ENCODE results near the gene FILIP1L.
A peak's percentile ranks its signal among the peaks of the same experiment; 100 is the strongest.

FILIP1L gene

DNA sequence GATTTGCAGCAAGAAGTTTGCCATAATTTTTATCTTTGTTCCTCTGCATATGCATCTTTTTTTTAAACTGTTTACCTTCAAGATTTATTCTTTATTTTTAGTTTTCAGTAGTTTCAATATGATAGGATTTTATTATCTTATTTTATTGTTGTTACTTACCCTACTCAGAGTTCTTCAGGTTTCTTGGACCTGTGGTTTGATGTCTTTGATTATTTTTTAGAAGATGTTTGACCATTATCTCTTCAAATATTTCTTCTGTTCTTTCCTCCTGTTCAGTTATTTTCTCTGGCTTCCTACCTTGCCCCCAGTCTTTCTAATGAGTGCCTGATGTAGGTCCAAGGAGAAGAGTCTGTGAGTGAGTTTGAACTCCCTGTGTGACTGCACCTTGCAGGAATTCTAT is 137.7 kb downstream of the FILIP1L start:
- Histone ChIP-seq H3K27me3 (ENCODE audit: control insufficient read depth, insufficient read depth, low read length) (no peaks in the 10 kb centered on the region), H3K9me3 (replicated peaks; ENCODE audit: low read length) (no peaks in the 10 kb centered on the region), H3K4me1 (ENCODE audit: control insufficient read depth, insufficient read depth, low read length) (peaks cover 7% of the 10 kb centered on the region), H3K4me2 (ENCODE audit: low read length) (no peak overlapping the region), H3K36me3 (ENCODE audit: insufficient read depth, low read length) (no peaks in the 10 kb centered on the region), H3K9ac (ENCODE audit: low read depth, low read length) (no peak overlapping the region), H3K4me3 (ENCODE audit: low read length) (no peak overlapping the region)

DNA sequence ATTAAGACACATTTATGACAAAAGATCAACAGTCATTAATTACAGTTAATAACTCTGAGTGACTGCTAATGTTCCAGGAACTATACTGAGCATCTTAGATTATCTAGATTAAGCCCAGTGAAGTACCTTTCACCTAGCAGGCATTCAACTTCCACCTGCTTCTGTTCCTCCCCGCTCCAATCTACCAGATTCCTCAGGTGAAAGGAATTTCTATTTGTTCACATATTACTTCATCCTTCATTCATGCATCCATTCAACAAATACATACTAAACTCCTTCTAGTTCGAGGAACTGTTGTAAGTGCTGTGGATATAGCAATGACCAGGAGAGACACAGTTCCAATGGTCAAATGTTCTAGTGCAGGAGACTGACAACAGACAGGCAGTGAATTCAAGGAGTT is 139.3 kb downstream of the FILIP1L start:
- H3K4me3 ChIP-seq (ENCODE audit: low read length) = no peak overlapping the region
- no peak overlapping the region for H3K4me2 ChIP-seq (ENCODE audit: low read length)
- H3K9ac ChIP-seq (ENCODE audit: low read depth, low read length) = no peak overlapping the region
- H3K4me1 ChIP-seq (ENCODE audit: control insufficient read depth, insufficient read depth, low read length) = peaks cover 7% of the 10 kb centered on the region
- H3K36me3 ChIP-seq (ENCODE audit: insufficient read depth, low read length) = no peaks in the 10 kb centered on the region
- no peaks in the 10 kb centered on the region for H3K27me3 ChIP-seq (ENCODE audit: control insufficient read depth, insufficient read depth, low read length)
- H3K9me3 ChIP-seq (replicated peaks; ENCODE audit: low read length) = no peaks in the 10 kb centered on the region

DNA sequence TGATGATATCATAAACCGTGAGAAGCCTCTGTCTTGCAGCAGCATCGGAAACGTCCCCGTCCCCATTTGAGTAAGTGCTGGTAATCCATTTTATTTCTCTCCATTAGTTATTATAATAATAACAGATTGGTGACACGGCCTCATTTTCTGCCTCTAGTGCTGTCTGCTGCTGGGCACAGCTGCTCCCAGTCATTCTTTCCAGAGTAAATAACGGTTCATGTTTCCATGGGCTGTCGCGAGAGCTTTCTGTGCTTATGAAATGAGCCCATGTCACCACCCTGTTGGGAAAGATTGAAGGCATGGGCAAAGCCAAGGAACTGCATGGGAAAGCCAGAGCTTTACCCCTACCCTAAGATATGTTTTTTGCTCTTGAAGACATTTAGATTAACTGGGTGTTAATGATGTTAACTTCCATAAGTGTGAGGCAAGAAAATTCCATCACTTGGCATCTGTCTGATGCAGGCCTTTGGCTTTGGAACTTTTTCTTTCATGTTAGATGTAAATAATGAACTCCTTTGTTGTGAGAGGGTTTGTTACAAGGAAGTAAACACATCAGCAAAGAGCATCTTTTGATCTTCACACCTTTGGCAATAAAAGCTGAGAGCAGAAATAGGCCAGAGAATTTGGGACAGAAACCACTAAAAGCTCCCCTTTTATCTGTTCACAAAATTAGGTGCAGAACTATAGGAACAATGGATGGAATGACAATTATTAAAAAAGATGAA is 141.8 kb downstream of the FILIP1L start:
- Histone ChIP-seq H3K4me2 (ENCODE audit: low read length) (no peak overlapping the region), H3K27me3 (ENCODE audit: control insufficient read depth, insufficient read depth, low read length) (no peaks in the 10 kb centered on the region), H3K4me1 (ENCODE audit: control insufficient read depth, insufficient read depth, low read length) (peaks cover 7% of the 10 kb centered on the region), H3K36me3 (ENCODE audit: insufficient read depth, low read length) (no peaks in the 10 kb centered on the region), H3K9me3 (replicated peaks; ENCODE audit: low read length) (no peaks in the 10 kb centered on the region), H3K4me3 (ENCODE audit: low read length) (no peak overlapping the region), H3K9ac (ENCODE audit: low read depth, low read length) (no peak overlapping the region)

DNA sequence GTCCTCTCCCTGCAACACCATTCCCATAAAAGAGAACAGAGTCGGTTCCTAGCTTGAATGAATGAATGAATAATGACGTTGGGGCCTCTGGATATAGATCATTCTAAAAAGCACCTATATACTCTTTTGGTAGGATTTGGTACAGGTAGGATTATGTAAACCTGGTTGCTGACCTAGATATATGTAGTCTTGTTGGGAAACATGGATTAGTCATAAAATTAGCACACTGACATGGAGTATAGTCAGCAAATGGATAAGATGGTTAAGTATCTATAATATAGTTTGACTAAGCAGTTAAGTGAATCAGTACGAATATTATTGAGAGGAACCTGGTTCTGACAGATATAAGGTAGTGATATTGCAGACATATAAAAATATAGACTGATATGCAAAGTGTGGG is 142.5 kb downstream of the FILIP1L start:
- H3K9me3 ChIP-seq (replicated peaks; ENCODE audit: low read length) = no peaks in the 10 kb centered on the region
- H3K36me3 ChIP-seq (ENCODE audit: insufficient read depth, low read length) = no peaks in the 10 kb centered on the region
- peaks cover 7% of the 10 kb centered on the region for H3K4me1 ChIP-seq (ENCODE audit: control insufficient read depth, insufficient read depth, low read length)
- no peak overlapping the region for H3K4me3 ChIP-seq (ENCODE audit: low read length)
- H3K4me2 ChIP-seq (ENCODE audit: low read length) = no peak overlapping the region
- no peaks in the 10 kb centered on the region for H3K27me3 ChIP-seq (ENCODE audit: control insufficient read depth, insufficient read depth, low read length)
- no peak overlapping the region for H3K9ac ChIP-seq (ENCODE audit: low read depth, low read length)

DNA sequence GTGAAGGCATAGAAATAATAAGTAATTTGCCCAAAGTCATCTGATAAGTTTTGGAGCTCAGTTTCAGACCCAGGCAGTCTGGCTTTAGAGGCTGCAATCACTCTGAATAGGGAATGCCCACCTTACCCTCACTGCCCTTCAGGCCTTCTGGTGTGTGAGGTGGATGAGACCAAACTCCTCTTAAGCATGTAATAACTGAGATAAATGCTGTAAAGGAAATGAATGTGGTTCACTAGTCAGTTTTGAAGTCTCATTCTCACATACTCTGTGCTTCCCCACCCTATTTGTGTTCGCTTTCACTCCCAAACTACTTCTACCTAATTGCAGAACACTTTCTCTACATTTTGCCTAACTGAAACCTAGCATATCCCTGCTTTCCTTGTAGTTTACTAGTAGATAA is 144.1 kb downstream of the FILIP1L start:
- H3K4me1 ChIP-seq (ENCODE audit: control insufficient read depth, insufficient read depth, low read length) = peaks cover 17% of the 10 kb centered on the region
- no peak overlapping the region for H3K9ac ChIP-seq (ENCODE audit: low read depth, low read length)
- no peak overlapping the region for H3K4me2 ChIP-seq (ENCODE audit: low read length)
- no peaks in the 10 kb centered on the region for H3K9me3 ChIP-seq (replicated peaks; ENCODE audit: low read length)
- no peak overlapping the region for H3K4me3 ChIP-seq (ENCODE audit: low read length)
- no peaks in the 10 kb centered on the region for H3K27me3 ChIP-seq (ENCODE audit: control insufficient read depth, insufficient read depth, low read length)
- H3K36me3 ChIP-seq (ENCODE audit: insufficient read depth, low read length) = no peaks in the 10 kb centered on the region

DNA sequence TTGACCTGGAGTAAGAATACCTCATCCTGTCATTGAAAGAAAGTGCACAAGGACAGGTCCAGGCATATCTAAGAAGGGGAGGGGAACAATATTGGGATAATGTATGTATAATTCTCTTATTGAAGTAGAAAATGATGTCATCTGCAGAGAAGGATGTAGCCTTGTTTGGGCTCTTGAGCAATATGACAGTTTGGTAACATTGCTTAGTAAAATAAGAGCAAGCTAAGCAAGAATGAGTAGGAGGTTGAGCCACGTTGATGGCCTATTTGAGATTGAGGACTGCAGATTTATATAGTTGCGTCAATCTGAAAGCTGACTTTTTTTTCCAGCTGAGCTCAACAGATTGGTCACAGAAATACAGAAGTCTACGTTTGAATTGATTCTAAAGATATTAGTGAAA is 145.2 kb downstream of the FILIP1L start:
- no peaks in the 10 kb centered on the region for H3K9me3 ChIP-seq (replicated peaks; ENCODE audit: low read length)
- H3K9ac ChIP-seq (ENCODE audit: low read depth, low read length) = no peak overlapping the region
- no peaks in the 10 kb centered on the region for H3K36me3 ChIP-seq (ENCODE audit: insufficient read depth, low read length)
- H3K27me3 ChIP-seq (ENCODE audit: control insufficient read depth, insufficient read depth, low read length) = no peaks in the 10 kb centered on the region
- no peak overlapping the region for H3K4me3 ChIP-seq (ENCODE audit: low read length)
- H3K4me1 ChIP-seq (ENCODE audit: control insufficient read depth, insufficient read depth, low read length) = peaks cover 25% of the 10 kb centered on the region
- no peak overlapping the region for H3K4me2 ChIP-seq (ENCODE audit: low read length)

DNA sequence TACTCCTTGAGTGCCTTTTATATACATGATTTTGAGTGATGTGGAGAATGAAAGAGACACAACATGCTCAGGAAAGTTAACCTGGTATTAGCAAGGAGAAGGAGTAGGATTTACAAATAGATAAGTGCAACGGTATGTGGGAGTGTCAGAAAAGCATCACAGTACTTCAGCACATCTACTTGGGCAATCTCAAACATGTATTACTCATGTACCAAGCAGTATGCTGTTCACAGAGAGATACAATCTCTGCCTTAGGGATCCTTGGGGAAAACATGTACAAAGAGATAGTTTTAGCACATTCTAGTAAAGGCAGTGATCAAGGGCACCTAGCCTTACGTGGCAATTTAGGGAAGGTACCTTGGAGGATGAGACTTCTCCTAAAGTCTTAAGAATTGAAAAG is 146.5 kb downstream of the FILIP1L start:
- H3K4me1 ChIP-seq (ENCODE audit: control insufficient read depth, insufficient read depth, low read length) = peaks cover 30% of the 10 kb centered on the region
- H3K36me3 ChIP-seq (ENCODE audit: insufficient read depth, low read length) = no peaks in the 10 kb centered on the region
- no peaks in the 10 kb centered on the region for H3K9me3 ChIP-seq (replicated peaks; ENCODE audit: low read length)
- no peak overlapping the region for H3K4me2 ChIP-seq (ENCODE audit: low read length)
- H3K27me3 ChIP-seq (ENCODE audit: control insufficient read depth, insufficient read depth, low read length) = no peaks in the 10 kb centered on the region
- H3K4me3 ChIP-seq (ENCODE audit: low read length) = no peak overlapping the region
- no peak overlapping the region for H3K9ac ChIP-seq (ENCODE audit: low read depth, low read length)

DNA sequence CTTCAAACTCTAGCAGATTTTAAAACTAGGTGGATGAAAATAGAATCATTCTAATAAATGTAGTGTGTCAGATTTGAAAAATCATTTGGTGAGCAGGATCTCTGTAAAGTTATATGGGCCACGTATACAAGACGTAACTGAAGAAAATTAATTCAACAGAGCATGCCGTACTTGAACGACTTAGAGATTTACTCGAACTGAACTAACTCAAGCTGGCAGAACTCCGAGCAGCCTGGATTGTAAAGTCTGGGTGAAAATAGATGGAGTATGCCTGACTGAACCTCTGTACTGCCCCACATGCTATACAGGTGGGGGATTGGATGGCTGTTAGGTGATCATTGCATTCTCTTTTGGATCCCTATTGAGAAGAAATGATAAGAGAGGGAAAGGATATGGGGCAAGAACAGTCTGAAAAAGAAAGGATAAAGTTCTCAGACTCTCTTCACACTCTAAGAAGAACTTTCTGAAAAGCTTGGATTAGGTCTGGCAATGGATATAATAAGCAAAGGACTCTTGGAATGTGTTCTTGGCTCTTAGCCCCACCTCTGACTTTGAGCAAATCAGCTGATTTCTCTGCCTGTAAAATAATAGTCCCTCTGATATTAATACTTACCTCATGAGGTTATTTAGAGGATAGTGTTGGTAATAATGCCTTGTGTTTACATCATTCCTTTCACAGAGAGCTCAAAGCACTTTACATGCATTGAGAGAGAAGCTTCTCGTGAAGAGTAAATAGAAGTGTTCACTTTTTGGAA is 147.5 kb downstream of the FILIP1L start:
- Histone ChIP-seq H3K27me3 (ENCODE audit: control insufficient read depth, insufficient read depth, low read length) (no peaks in the 10 kb centered on the region), H3K9me3 (replicated peaks; ENCODE audit: low read length) (no peaks in the 10 kb centered on the region), H3K4me3 (ENCODE audit: low read length) (no peak overlapping the region), H3K4me2 (ENCODE audit: low read length) (no peak overlapping the region), H3K36me3 (ENCODE audit: insufficient read depth, low read length) (no peaks in the 10 kb centered on the region), H3K9ac (ENCODE audit: low read depth, low read length) (no peak overlapping the region), H3K4me1 (ENCODE audit: control insufficient read depth, insufficient read depth, low read length) (peaks cover 29% of the 10 kb centered on the region)

DNA sequence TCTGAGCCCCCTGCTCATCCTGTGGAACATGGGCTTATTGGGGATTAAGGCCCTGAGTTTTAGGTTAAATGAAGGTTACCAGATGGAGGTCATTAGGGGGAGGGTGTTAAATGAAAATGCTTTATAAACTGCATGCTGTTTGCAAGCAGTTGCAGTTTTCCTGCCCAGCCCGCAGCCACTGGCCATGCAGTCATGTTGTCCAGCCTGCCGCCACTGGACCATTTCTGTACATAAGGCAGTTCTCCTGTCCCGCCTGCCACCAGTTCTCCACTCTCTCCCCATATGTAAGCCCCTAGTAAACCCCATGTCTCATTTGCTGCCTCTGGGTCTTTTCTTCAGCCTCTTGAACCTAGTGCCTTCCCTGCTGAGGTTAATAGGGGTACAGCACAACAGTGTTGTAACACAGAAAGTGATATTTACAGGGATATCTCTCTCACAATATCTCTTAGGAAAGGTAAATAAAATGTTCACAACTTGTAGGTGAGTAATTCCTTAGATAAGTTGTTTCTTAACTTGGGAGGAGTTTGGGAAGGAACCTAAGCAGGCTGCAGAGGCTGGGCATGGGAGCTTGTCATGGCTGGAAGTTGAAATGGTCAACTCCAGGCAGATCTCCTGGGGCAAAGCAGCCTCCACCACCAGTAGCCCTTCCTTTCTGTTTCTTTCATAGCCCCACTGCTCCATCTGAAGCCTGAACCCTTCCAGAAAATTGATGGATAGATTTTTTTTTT is 148.5 kb downstream of the FILIP1L start:
- no peaks in the 10 kb centered on the region for H3K27me3 ChIP-seq (ENCODE audit: control insufficient read depth, insufficient read depth, low read length)
- no peak overlapping the region for H3K9ac ChIP-seq (ENCODE audit: low read depth, low read length)
- H3K4me3 ChIP-seq (ENCODE audit: low read length) = no peak overlapping the region
- H3K36me3 ChIP-seq (ENCODE audit: insufficient read depth, low read length) = no peaks in the 10 kb centered on the region
- H3K9me3 ChIP-seq (replicated peaks; ENCODE audit: low read length) = no peaks in the 10 kb centered on the region
- H3K4me2 ChIP-seq (ENCODE audit: low read length) = no peak overlapping the region
- H3K4me1 ChIP-seq (ENCODE audit: control insufficient read depth, insufficient read depth, low read length) = peaks cover 29% of the 10 kb centered on the region

DNA sequence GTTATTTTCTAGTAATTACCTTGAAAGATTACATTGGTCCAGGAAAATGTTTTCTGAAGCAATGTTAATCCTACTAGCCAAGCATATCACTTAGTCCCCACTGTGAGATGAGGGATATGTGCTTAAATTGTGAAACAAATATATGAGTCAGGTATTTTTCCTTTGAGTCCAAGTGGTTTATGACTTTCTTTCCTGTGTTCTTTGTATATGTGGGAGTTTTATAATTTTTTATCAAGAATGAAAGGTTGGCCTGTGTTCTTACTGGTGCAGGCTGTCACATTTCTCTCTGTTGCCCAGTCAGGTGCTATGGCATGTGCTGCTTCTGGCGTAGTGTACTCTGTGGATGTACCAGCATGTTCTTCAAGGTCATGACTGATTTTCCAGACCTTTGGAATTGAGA is 149.2 kb downstream of the FILIP1L start:
- H3K36me3 ChIP-seq (ENCODE audit: insufficient read depth, low read length) = no peaks in the 10 kb centered on the region
- H3K27me3 ChIP-seq (ENCODE audit: control insufficient read depth, insufficient read depth, low read length) = no peaks in the 10 kb centered on the region
- peaks cover 29% of the 10 kb centered on the region for H3K4me1 ChIP-seq (ENCODE audit: control insufficient read depth, insufficient read depth, low read length)
- H3K4me3 ChIP-seq (ENCODE audit: low read length) = no peak overlapping the region
- H3K9me3 ChIP-seq (replicated peaks; ENCODE audit: low read length) = no peaks in the 10 kb centered on the region
- no peak overlapping the region for H3K4me2 ChIP-seq (ENCODE audit: low read length)
- no peak overlapping the region for H3K9ac ChIP-seq (ENCODE audit: low read depth, low read length)

DNA sequence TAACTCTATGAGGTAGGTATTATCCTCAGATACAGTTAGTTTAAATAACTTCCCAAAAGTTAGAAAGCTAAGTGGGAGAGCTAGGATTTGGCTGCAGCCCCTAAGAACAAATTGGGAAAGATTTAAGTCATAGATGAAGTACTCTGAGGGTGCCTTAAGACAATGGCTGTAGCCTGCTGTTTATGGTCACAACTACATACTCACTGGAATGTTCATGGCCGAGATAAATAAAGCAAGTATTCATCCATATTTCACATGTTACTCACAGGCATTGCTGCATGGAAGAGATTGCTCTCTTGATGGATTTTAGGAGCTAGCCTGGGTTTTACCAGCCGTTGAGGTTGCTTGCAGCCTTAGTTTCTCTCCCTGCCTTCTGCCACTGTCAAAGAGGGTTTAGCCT is 151.6 kb downstream of the FILIP1L start:
- H3K9ac ChIP-seq (ENCODE audit: low read depth, low read length) = peak overlapping the region; percentile 16
- no peaks in the 10 kb centered on the region for H3K9me3 ChIP-seq (replicated peaks; ENCODE audit: low read length)
- H3K4me1 ChIP-seq (ENCODE audit: control insufficient read depth, insufficient read depth, low read length) = peaks cover 29% of the 10 kb centered on the region
- H3K27me3 ChIP-seq (ENCODE audit: control insufficient read depth, insufficient read depth, low read length) = no peaks in the 10 kb centered on the region
- no peaks in the 10 kb centered on the region for H3K36me3 ChIP-seq (ENCODE audit: insufficient read depth, low read length)
- H3K4me2 ChIP-seq (ENCODE audit: low read length) = no peak overlapping the region
- H3K4me3 ChIP-seq (ENCODE audit: low read length) = no peak overlapping the region
